Activated CD8-positive, alpha-beta memory T cell treated with anti-CD3 and anti-CD28 coated beads, Interleukin-2, amount 50 U/mL, for 24 hours (primary cell): Measurements from ENCODE around the gene MGMT.

Experiments used
- DNase-seq: peaks from one replicate; pipeline ENCODE4 v3.0.0-alpha.2; 2020; ENCODE audit errors: extremely low read depth

Gene MGMT

GRCh38 chr10:129760416-129760815 is 293.4 kb downstream of the MGMT start:
- DNase-seq: no peak

- no peak for DNase-seq
These were observed 294.3 kb downstream of the MGMT start for GRCh38 chr10:129761197-129761972.

GRCh38 chr10:129761981-129762956 is 295.2 kb downstream of the MGMT start:
- DNase-seq: no peak

GRCh38 chr10:129764011-129764900 is 297.2 kb downstream of the MGMT start:
- DNase-seq: no peak

- DNase-seq: no peak
These were observed 298.0 kb downstream of the MGMT start for GRCh38 chr10:129764901-129765663.

GRCh38 chr10:129765664-129766550 is 298.9 kb downstream of the MGMT start:
- no peak for DNase-seq

- no peak for DNase-seq
These were observed 299.8 kb downstream of the MGMT start for GRCh38 chr10:129766611-129767550.

- no peak for DNase-seq
These were observed 300.7 kb downstream of the MGMT start for GRCh38 chr10:129767751-129768150.

GRCh38 chr10:129768437-129769355 is 301.7 kb downstream of the MGMT start:
- no peak for DNase-seq

- no peak for DNase-seq
These were observed 302.5 kb downstream of the MGMT start for GRCh38 chr10:129769381-129770116.

- DNase-seq: no peak
These were observed 303.2 kb downstream of the MGMT start for GRCh38 chr10:129770286-129770685.

GRCh38 chr10:129771024-129771423 is 304.0 kb downstream of the MGMT start:
- DNase-seq: no peak

GRCh38 chr10:129771576-129771975 is 304.5 kb downstream of the MGMT start:
- DNase-seq: no peak

GRCh38 chr10:129771991-129772431 is 305.0 kb downstream of the MGMT start:
- DNase-seq: no peak

- no peak for DNase-seq
These were observed 305.7 kb downstream of the MGMT start for GRCh38 chr10:129772468-129773358.
